Subcutaneous abdominal adipose tissue (tissue), 5 donors: ENCODE results near the gene CD320.

Source experiments
- H3K27ac ChIP-seq: one replicate; pipeline ENCODE4 v1.7.0; 2013; ENCODE audit warnings: low read depth, mild to moderate bottlenecking, inconsistent platforms, low read length, moderate library complexity
- H3K27me3 ChIP-seq, 5 donors: one replicate each; pipeline ENCODE4 v1.7.0; 2013; ENCODE audit warnings: low read length in 5 of 5, inconsistent platforms in 1 of 5; ENCODE audit not compliant: control insufficient read depth in 5 of 5, insufficient read depth in 4 of 5
- H3K36me3 ChIP-seq, 5 donors: one replicate each; pipeline ENCODE4 v1.7.0; 2013; ENCODE audit warnings: low read length in 5 of 5; ENCODE audit not compliant: control insufficient read depth in 5 of 5, insufficient read depth in 5 of 5
- H3K4me1 ChIP-seq, 5 donors: one replicate each; pipeline ENCODE4 v1.7.0; 2013; ENCODE audit warnings: low read length in 5 of 5, mild to moderate bottlenecking in 3 of 5, moderate library complexity in 1 of 5; ENCODE audit not compliant: control insufficient read depth in 5 of 5, insufficient read depth in 5 of 5
- H3K4me3 ChIP-seq, 5 donors: one replicate each; pipeline ENCODE4 v1.7.0; 2013; ENCODE audit warnings: low read length in 5 of 5, low read depth in 1 of 5
- H3K9ac ChIP-seq, 5 donors: one replicate each; pipeline ENCODE4 v1.7.0; 2013; ENCODE audit warnings: low read length in 5 of 5, mild to moderate bottlenecking in 4 of 5, moderate library complexity in 3 of 5
- H3K9me3 ChIP-seq, 5 donors: one replicate each; pipeline ENCODE4 v1.7.0; 2013; ENCODE audit warnings: low read length in 5 of 5; ENCODE audit not compliant: control insufficient read depth in 5 of 5
- donor health status: healthy.
- donor health status: healthy.
- donor health status: healthy.
- donor health status: healthy.
- donor health status: healthy.

Gene CD320

DNA sequence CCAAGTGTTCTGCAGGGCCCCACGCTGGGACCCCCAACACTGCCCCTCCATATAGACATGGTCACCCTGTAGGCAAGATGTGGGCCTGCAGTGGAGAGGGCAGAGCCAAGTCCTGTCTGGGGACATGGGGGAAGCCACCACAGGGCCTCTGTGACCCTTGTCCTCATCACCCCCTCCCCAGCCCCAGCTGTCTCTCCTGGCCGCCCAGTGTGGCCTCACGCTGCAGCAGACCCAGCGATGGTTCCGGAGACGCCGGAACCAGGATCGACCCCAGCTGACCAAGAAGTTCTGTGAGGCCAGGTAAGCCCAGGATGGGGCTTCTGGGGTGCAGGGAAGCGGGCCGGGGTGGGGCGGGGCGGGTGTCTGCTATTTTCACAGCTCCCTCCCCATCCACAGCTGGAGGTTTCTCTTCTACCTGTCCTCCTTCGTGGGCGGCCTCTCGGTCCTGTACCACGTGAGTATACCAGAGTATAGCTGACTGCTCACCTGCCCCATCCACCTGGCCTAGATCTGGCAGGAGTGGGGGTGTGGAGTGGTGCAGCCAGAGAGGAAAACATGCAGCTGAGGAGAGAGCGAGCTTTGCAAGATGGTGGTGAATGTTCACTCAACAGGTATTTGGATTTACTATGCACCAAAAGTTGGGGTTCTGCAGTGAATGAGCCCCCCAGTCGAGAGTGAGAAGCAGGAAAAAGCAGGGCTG, 52.6 kb downstream of the CD320 start:
- H3K27ac ChIP-seq = no peak overlapping the region
- H3K27me3 ChIP-seq = no peaks in the 10 kb centered on the region
- H3K36me3 ChIP-seq = peaks cover 0 to 34% (median 24%) of the 10 kb centered on the region in 5 donors

DNA sequence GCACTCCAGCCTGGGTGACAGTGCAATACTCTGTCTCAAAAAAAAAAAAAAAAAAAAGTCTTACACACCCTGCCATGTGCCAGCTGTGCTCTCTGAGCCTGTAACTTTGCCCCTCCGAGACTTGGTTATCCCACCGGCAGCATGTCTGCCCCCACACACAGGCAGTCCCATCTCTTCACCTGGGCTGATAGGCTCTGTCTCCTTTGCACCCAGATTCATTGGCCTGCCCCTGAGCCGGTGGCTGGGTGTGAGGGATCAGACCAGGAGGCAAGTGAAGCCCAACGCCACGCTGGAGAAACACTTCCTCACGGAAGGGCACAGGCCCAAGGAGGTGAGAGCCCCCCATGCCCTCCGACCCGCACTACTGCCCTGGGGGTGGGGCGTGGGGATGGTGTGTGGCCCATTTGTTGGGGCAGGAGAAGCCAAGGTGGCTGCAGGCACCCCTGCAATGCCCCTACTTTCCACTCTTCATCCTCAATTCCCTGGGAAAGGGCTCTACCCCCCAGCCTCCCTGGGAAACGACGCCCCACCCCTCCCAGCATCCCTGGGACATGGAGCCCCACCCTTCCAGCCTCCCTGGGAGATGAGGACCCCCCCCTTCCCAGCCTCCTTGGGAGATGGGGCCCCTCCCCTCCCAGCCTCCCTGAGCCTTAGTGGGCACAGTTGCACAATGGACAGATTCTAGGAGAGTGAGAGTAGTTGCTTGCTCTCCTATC, 53.7 kb downstream of the CD320 start:
- no peaks in the 10 kb centered on the region for H3K9me3 ChIP-seq
- H3K9ac ChIP-seq = no peak overlapping the region
- peaks cover 0 to 31% (median 24%) of the 10 kb centered on the region in 5 donors for H3K36me3 ChIP-seq

More for the DNA sequence above, 52.6 kb downstream of the CD320 start:
- Histone ChIP-seq H3K4me3 (no peak overlapping the region), H3K9ac (no peak overlapping the region), H3K9me3 (no peaks in the 10 kb centered on the region), H3K4me1 (peaks cover 0 to 11% (median 8%) of the 10 kb centered on the region in 5 donors)

DNA sequence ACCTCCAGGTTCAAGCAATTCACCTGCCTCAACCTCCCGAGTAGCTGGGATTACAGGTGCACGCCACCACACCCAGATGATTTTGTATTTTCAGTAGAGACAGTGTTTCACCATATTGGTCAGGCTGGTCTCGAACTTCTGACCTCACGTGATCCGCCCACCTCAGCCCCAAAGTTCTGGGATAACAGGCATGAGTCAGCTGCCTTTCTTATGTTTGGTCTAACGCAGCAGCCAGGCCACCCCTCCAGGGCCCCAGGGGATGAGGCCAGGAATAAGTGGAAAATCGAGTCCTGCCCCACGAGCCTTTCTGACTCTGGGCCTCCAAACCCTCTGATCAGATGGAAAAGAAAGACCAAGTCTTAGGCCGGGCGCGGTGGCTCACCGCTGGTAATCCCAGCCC, 54.5 kb downstream of the CD320 start:
- no peaks in the 10 kb centered on the region for H3K27me3 ChIP-seq
- H3K4me1 ChIP-seq = peaks cover 0 to 12% (median 8%) of the 10 kb centered on the region in 5 donors
- no peak overlapping the region for H3K9ac ChIP-seq
- H3K27ac ChIP-seq = no peak overlapping the region
- H3K36me3 ChIP-seq = peaks cover 0 to 30% (median 24%) of the 10 kb centered on the region in 5 donors
- H3K9me3 ChIP-seq = no peaks in the 10 kb centered on the region
- no peak overlapping the region for H3K4me3 ChIP-seq

More for the DNA sequence above, 53.7 kb downstream of the CD320 start:
- no peak overlapping the region for H3K4me3 ChIP-seq
- H3K27me3 ChIP-seq = no peaks in the 10 kb centered on the region
- peaks cover 0 to 12% (median 8%) of the 10 kb centered on the region in 5 donors for H3K4me1 ChIP-seq
- H3K27ac ChIP-seq = no peak overlapping the region

DNA sequence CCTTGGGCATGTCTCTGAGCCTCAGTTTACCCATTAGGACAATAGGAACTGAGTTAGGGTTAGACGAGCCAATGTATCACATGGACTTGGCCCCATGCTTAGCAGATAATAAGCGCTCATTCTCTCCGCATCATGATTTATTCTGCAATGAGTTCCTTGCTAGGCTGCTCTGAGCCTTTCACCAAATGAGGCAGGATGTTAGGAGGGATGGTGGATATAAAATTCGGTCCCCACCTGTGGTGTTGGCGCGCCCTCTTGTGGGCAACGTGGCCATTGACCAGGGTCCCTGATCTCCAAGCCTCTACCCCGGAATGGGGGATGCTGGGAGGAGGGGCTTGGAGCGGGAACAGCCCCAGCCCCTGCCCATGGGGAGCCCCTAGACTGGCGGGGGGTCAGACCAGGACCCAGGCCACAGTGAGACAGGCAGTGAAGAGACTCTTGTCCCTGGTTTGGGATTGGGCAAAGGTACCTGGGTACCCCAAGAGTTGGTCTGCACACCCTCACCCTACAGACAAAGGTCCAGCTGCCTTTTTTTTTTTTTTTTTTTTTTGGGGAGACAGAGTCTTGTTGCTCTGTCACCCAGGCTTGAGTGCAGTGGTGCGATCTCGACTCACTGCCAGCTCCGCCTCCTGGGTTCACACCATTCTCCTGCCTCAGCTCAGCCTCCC, 55.1 kb downstream of the CD320 start:
- Histone ChIP-seq H3K27me3 (no peaks in the 10 kb centered on the region), H3K9ac (no peak overlapping the region), H3K27ac (no peak overlapping the region), H3K9me3 (no peaks in the 10 kb centered on the region), H3K4me3 (no peak overlapping the region), H3K4me1 (peaks cover 0 to 12% (median 8%) of the 10 kb centered on the region in 5 donors), H3K36me3 (peaks cover 0 to 28% (median 24%) of the 10 kb centered on the region in 5 donors)
